Vagina (tissue), 2 donors: ENCODE data around the gene RHOA. TPM values are rescaled to one million over a fixed set of nuclear protein-coding genes. Genes with fewer than 3 reads are reported as not detected.

Experiments used
- DNase-seq, 2 donors: peaks; one replicate each; pipeline ENCODE4 v3.0.0-alpha.2; 2017; ENCODE audit errors: extremely low spot score in 2 of 2
- H3K27ac ChIP-seq: fragments of 200-600 bp; sonication (generic); one replicate; pipeline ENCODE4 v1.5.1; 2019
- H3K27me3 ChIP-seq: fragments of 200-600 bp; sonication (generic); one replicate; pipeline ENCODE4 v1.5.1; 2019
- H3K36me3 ChIP-seq, 2 donors: fragments of 200-600 bp; sonication (generic); one replicate each; pipeline ENCODE4 v1.5.1; 2017 to 2019
- H3K4me1 ChIP-seq: fragments of 200-600 bp; sonication (generic); one replicate; pipeline ENCODE4 v1.5.1; 2019
- H3K4me3 ChIP-seq, 2 donors: fragments of 200-600 bp; sonication (generic); 1 replicate in 1 of 2; 2 replicates in 1 of 2; pipeline ENCODE4 v1.5.1; 2016 to 2019
- H3K9me3 ChIP-seq: fragments of 200-600 bp; sonication (generic); one replicate; pipeline ENCODE4 v1.5.1; 2019
- CTCF ChIP-seq, 3 experiments: fragments of 450-650 bp in 2 of 3; fragments of 200-600 bp in 1 of 3; sonication (generic) in 1 of 3; IDR thresholded peaks; one replicate each; pipeline ENCODE4 v1.5.1; 2017 to 2019; ENCODE audit warnings: antibody characterized with exemption in 3 of 3, mild to moderate bottlenecking in 2 of 3, moderate library complexity in 2 of 3
- POLR2A ChIP-seq, 2 donors: fragments of 450-650 bp; IDR thresholded peaks; one replicate each; pipeline ENCODE4 v1.6.1; 2017; ENCODE audit warnings: antibody characterized with exemption in 2 of 2, mild to moderate bottlenecking in 2 of 2, moderate library complexity in 2 of 2
- POLR2AphosphoS5 ChIP-seq, 2 donors: sonication (generic); formaldehyde crosslinking; IDR thresholded peaks; one replicate each; pipeline ENCODE4 v1.9.0; 2017; ENCODE audit warnings: antibody characterized with exemption in 2 of 2, mild to moderate bottlenecking in 2 of 2, low read depth in 1 of 2; ENCODE audit not compliant: insufficient read depth in 1 of 2
- intact Hi-C: fragments of 100-400 bp; cut with DNase I; formaldehyde crosslinking; loops from one replicate; pipeline ENCODE4 v1.15.1; 2023
- total RNA-seq: library from RNA; depleted of rRNA; stranded (reverse); fragments of >200 nt; gene quantifications from one replicate; pipeline ENCODE4 v1.2.3, GENCODE V29; 2016

The RHOA gene
- 377 TPM for total RNA-seq

- no peaks in the 10 kb centered on the region for H3K9me3 ChIP-seq
- peak within 1 kb of the TSS; percentile 87 to 89 for H3K4me3 ChIP-seq
- H3K36me3 ChIP-seq: no peaks in the 10 kb centered on the region
- peak within 1 kb of the TSS; percentile 95 for H3K27ac ChIP-seq
- peak; percentile 99 for TF ChIP-seq POLR2AphosphoS5 (IDR thresholded peaks at IDR 0.05; ENCODE audit: insufficient read depth in 1 of 2, low read depth in 1 of 2)
- peak in 1 of 2 donors; percentile 65 for TF ChIP-seq POLR2A (IDR thresholded peaks at IDR 0.05)
- peak in 1 of 3 experiments; percentile 20 for TF ChIP-seq CTCF (IDR thresholded peaks at IDR 0.05)
- DNase-seq: peak; percentile 98 to 100
- intact Hi-C loops: no loop called here
- H3K4me1 ChIP-seq: peaks cover 65% of the 10 kb centered on the region
- no peaks in the 10 kb centered on the region for H3K27me3 ChIP-seq
Measured at GRCh38 chr3:49411968-49412631, at the start of gene RHOA, which contains the start of gene TCTA. TSS of gene RHOA (minus strand) at chr3:49411976. CDS start at chr3:49375589, 36,387 bp downstream. TSS of gene TCTA (plus strand) at chr3:49412423. CDS start at chr3:49412427, 4 bp downstream.

DNA sequence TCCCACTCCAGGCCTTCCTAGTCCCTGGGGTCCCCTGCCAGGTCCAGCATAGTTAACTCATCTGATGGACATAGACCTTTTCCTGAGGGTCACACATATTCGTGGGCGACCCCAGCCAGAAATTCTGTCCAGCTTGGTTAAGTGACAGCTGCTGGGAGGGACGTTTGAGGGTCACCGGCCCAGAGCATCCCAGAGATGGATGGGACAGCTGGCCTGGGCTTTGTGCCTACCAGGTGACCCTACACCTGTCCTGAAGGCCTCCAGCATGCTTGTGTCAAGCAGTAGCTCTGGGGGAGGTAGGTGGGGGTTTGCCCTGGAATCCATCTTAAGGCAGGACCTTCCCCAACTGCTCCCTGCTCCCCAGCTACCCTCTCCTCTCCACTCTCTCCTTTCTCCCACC, 49.2 kb upstream of the RHOA start:
- peaks cover 12% of the 10 kb centered on the region for H3K4me1 ChIP-seq
- no peak for DNase-seq
- no peak overlapping the region for H3K27ac ChIP-seq
- H3K36me3 ChIP-seq: no peaks in the 10 kb centered on the region
- H3K9me3 ChIP-seq: no peaks in the 10 kb centered on the region
- H3K4me3 ChIP-seq: no peak overlapping the region
- H3K27me3 ChIP-seq: no peaks in the 10 kb centered on the region
- intact Hi-C loops: no loop called here
- TF ChIP-seq POLR2AphosphoS5 (IDR thresholded peaks at IDR 0.05; ENCODE audit: insufficient read depth in 1 of 2, low read depth in 1 of 2) (no peak), CTCF (IDR thresholded peaks at IDR 0.05) (no peak), POLR2A (IDR thresholded peaks at IDR 0.05) (no peak)

DNA sequence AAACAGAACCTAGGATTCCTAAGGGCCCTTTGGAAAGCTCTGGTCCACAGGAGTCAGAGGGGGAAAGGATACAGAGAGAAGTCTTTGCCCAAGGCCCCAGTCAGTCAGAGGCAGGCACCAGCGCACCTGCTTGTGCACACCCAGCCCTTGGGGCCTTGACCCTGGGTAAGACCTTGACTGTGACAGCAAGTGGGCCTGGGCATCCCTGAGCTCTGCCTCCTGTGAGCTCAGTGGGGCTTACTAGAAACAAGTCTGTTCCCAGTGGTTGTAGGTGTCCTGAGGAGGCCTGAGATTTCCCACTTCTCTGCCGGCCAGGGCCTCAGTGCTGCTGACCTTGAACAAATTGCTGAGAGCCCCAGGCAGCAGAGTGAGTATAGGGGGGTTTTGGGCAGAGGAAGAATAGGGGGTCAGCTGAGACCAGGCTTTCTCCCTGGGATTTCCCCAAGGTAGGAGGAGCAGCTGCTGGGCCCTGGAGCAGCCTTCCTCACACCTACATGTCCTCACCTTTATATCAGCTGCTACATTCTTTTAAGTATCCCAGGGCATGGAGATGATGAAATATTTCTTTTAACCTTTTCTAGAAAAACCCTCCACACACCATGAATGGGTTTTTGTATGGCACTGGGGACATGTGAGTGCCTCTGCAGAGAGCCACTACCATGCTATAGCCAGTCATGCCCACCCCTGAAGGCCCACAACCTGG, 48.6 kb upstream of the RHOA start:
- TF ChIP-seq CTCF (IDR thresholded peaks at IDR 0.05) (no peak), POLR2AphosphoS5 (IDR thresholded peaks at IDR 0.05; ENCODE audit: insufficient read depth in 1 of 2, low read depth in 1 of 2) (no peak), POLR2A (IDR thresholded peaks at IDR 0.05) (no peak)
- Histone ChIP-seq H3K9me3 (no peaks in the 10 kb centered on the region), H3K27me3 (no peaks in the 10 kb centered on the region), H3K27ac (no peak overlapping the region), H3K4me3 (no peak overlapping the region), H3K4me1 (peaks cover 12% of the 10 kb centered on the region), H3K36me3 (no peaks in the 10 kb centered on the region)
- intact Hi-C loops: no loop called here
- DNase-seq: no peak

DNA sequence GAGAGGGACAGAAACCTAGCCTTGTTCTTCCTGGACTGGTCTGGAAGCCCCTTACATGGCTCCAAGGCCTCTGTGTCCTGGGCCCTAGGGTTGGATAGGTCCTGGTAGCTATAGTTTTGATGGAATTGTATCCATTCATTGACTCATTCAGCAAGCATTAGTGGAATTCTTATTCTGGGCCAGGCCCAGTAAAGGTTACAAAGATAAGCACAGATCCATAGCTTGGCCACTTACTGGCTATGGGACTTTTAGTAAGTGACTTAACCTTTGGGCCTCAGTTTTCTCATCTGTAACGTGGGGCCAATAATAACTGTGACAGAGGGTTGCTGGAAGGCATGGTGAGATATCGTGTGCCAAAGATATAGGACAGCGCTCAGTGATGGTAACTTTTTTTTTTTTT, 44.7 kb upstream of the RHOA start:
- intact Hi-C loops: no loop called here
- H3K9me3 ChIP-seq: no peaks in the 10 kb centered on the region
- TF ChIP-seq POLR2A (IDR thresholded peaks at IDR 0.05) (no peak), POLR2AphosphoS5 (IDR thresholded peaks at IDR 0.05; ENCODE audit: insufficient read depth in 1 of 2, low read depth in 1 of 2) (no peak), CTCF (IDR thresholded peaks at IDR 0.05) (no peak)
- peaks cover 8% of the 10 kb centered on the region for H3K4me1 ChIP-seq
- no peaks in the 10 kb centered on the region for H3K27me3 ChIP-seq
- H3K4me3 ChIP-seq: no peak overlapping the region
- no peaks in the 10 kb centered on the region for H3K36me3 ChIP-seq
- H3K27ac ChIP-seq: no peak overlapping the region
- no peak for DNase-seq
